DMS153 treated with DMSO at 0.1 percent for 48 hours (cell line): ENCODE data around the gene NAGA.
"Not testable (repeated sequence)": the region's sequence is repeated elsewhere in the genome, so short reads cannot be mapped to it uniquely, and the experiment has no call there.

Experiments used
- DNase-seq: peaks from one replicate; lab custom pipeline; 2025; ENCODE audit not compliant: unreplicated experiment; lab: John Stamatoyannopoulos, UW

Gene NAGA

GRCh38 chr22:42070517-42071422, at the start of gene NAGA:
Gene NAGA (minus strand): TSS chr22:42070812. CDS start chr22:42070297, 515 bp downstream.
- DNase-seq, result peak; percentile 92

- DNase-seq, result no peak
Observed at GRCh38 chr22:42116848-42117424, 46.3 kb upstream of the NAGA start.

GRCh38 chr22:42115420-42115830, 44.8 kb upstream of the NAGA start:
- not testable (repeated sequence) for DNase-seq

- DNase-seq, result no peak
Observed at GRCh38 chr22:42114721-42115120, 44.1 kb upstream of the NAGA start.

GRCh38 chr22:42112793-42113192, 42.2 kb upstream of the NAGA start:
- not testable (repeated sequence) for DNase-seq

- DNase-seq, result no peak
Observed at GRCh38 chr22:42111798-42112197, 41.2 kb upstream of the NAGA start.

- DNase-seq, result no peak
Observed at GRCh38 chr22:42108848-42109247, 38.2 kb upstream of the NAGA start.

- DNase-seq, result not testable (repeated sequence)
Observed at GRCh38 chr22:42104332-42104860, 33.8 kb upstream of the NAGA start.

- no peak for DNase-seq
Observed at GRCh38 chr22:42101199-42101598, 30.6 kb upstream of the NAGA start.

GRCh38 chr22:42091455-42091782, 20.8 kb upstream of the NAGA start:
- DNase-seq, result no peak

GRCh38 chr22:42090596-42091454, 20.2 kb upstream of the NAGA start, which contains the start of gene NDUFA6:
Gene NDUFA6 (minus strand): TSS chr22:42090772. CDS start chr22:42090744, 28 bp downstream.
- DNase-seq, result peak; percentile 98

- no peak for DNase-seq
Observed at GRCh38 chr22:42086051-42086450, 15.4 kb upstream of the NAGA start.

GRCh38 chr22:42084874-42085273, 14.3 kb upstream of the NAGA start:
- DNase-seq, result no peak

GRCh38 chr22:42083119-42083518, 12.5 kb upstream of the NAGA start:
- no peak for DNase-seq

- peak; percentile 39 for DNase-seq
Observed at GRCh38 chr22:42080287-42080686, 9.7 kb upstream of the NAGA start.

GRCh38 chr22:42079319-42080251, 9.0 kb upstream of the NAGA start, which contains the start of gene SMDT1:
Gene SMDT1 (plus strand): TSS chr22:42079700. CDS start chr22:42079769, 69 bp downstream.
- DNase-seq, result peak; percentile 90

- DNase-seq, result no peak
Observed at GRCh38 chr22:42078469-42079318, 8.1 kb upstream of the NAGA start.

- no peak for DNase-seq
Observed at GRCh38 chr22:42077486-42078125, 7.0 kb upstream of the NAGA start.
